Endothelial cell of umbilical vein (primary cell): ENCODE results near the gene LAMTOR5. TPM values are rescaled to one million over a fixed set of nuclear protein-coding genes. Genes with fewer than 3 reads are reported as not detected.

Experiments
- BruUV-seq: library from RNA; stranded (reverse); fragments of 400-500 nt; replicated peaks from 2 replicates; lab custom pipeline; 2021; lab: Mats Ljungman, UMichigan
- CTCF ChIA-PET: fragments of 300-600, 350-600 bp; sonication (Branson Sonifier 250); formaldehyde crosslinking; loops from one replicate; lab custom pipeline; 2021; ENCODE audit warnings: antibody characterized with exemption, inconsistent platforms; lab: Charles Lee
- POLR2A ChIA-PET: fragments of 300-600, 350-600 bp; sonication (Branson Sonifier 250); formaldehyde crosslinking; loops from one replicate; lab custom pipeline; 2021; ENCODE audit warnings: antibody characterized with exemption, inconsistent platforms; lab: Charles Lee
- DNase-seq: peaks from one replicate; pipeline ENCODE4 v3.0.0-alpha.2; 2011; ENCODE audit warnings: low read depth, low spot score
- FAIRE-seq: peaks from 2 replicates; lab custom pipeline; 2011; peaks lifted over from hg19 to GRCh38; lab: Jason Lieb, UNC
- H2AFZ ChIP-seq: 2 replicates; pipeline ENCODE4 v1.6.0; 2012; ENCODE audit warnings: low read depth, low read length, control low read depth, inconsistent platforms
- H3K27ac ChIP-seq: 2 replicates; pipeline ENCODE4 v1.5.1; 2011; ENCODE audit warnings: low read depth, mild to moderate bottlenecking, control low read depth, low read length, moderate library complexity; ENCODE audit not compliant: insufficient read depth
- H3K27me3 ChIP-seq, 2 experiments: 2 replicates each; pipeline versions ENCODE4 v1.6.0 to v1.6.1; 2011; ENCODE audit warnings: low read length in 2 of 2, mixed read lengths in 1 of 2; ENCODE audit not compliant: control insufficient read depth in 2 of 2, insufficient read depth in 2 of 2
- H3K36me3 ChIP-seq, 2 experiments: 2 replicates in 1 of 2; 3 replicates in 1 of 2; pipeline ENCODE4 v1.5.1; 2011; ENCODE audit warnings: low read length in 2 of 2, mild to moderate bottlenecking in 1 of 2, moderate library complexity in 1 of 2; ENCODE audit not compliant: control insufficient read depth in 2 of 2, insufficient read depth in 2 of 2; ENCODE audit errors: extremely low read depth in 1 of 2
- H3K4me1 ChIP-seq: 3 replicates; pipeline ENCODE4 v1.5.1; 2011; ENCODE audit warnings: mild to moderate bottlenecking, low read length; ENCODE audit not compliant: control insufficient read depth, insufficient read depth; ENCODE audit errors: extremely low read depth
- H3K4me2 ChIP-seq: 2 replicates; pipeline ENCODE4 v1.6.1; 2011; ENCODE audit warnings: low read length, control low read depth, mixed read lengths; ENCODE audit not compliant: insufficient read depth
- H3K4me3 ChIP-seq, 3 experiments: fragments of 200-600 bp in 1 of 3; sonication (generic), shearing (Covaris generic) in 1 of 3; replicated peaks in 1 of 3; 2 replicates each; pipeline ENCODE4 v1.5.1; 2011 to 2016; ENCODE audit warnings: control low read depth in 3 of 3, low read length in 3 of 3, mild to moderate bottlenecking in 2 of 3, inconsistent platforms in 1 of 3, low read depth in 1 of 3, moderate library complexity in 1 of 3; ENCODE audit not compliant: insufficient read depth in 1 of 3
- H3K79me2 ChIP-seq: 2 replicates; pipeline ENCODE4 v1.6.0; 2012; ENCODE audit warnings: low read length, inconsistent platforms; ENCODE audit not compliant: control insufficient read depth, insufficient read depth
- H3K9ac ChIP-seq: replicated peaks from 2 replicates; pipeline ENCODE3; 2011; ENCODE audit warnings: low read length, control low read depth; ENCODE audit not compliant: insufficient read depth; ENCODE audit errors: extremely low read depth
- H3K9me1 ChIP-seq: replicated peaks from 3 replicates; pipeline ENCODE4 v1.6.0; 2011; ENCODE audit warnings: mild to moderate bottlenecking, low read length; ENCODE audit not compliant: control insufficient read depth, insufficient read depth; ENCODE audit errors: extremely low read depth
- H3K9me3 ChIP-seq: replicated peaks from 2 replicates; pipeline ENCODE4 v1.5.1; 2012; ENCODE audit warnings: low read length, inconsistent platforms; ENCODE audit not compliant: control insufficient read depth, insufficient read depth
- H4K20me1 ChIP-seq: replicated peaks from 2 replicates; pipeline ENCODE3; 2011; ENCODE audit warnings: mild to moderate bottlenecking, low read length; ENCODE audit not compliant: control insufficient read depth, insufficient read depth; ENCODE audit errors: extremely low read depth
- EZH2 ChIP-seq: IDR thresholded peaks from 2 replicates; pipeline ENCODE4 v1.6.1; 2012; ENCODE audit warnings: borderline replicate concordance, low read depth, mild to moderate bottlenecking, moderate library complexity, low read length, inconsistent platforms; ENCODE audit not compliant: severe bottlenecking
- FOS ChIP-seq: IDR thresholded peaks from 2 replicates; pipeline ENCODE4 v1.6.1; 2011; ENCODE audit warnings: mild to moderate bottlenecking, low read length, moderate library complexity, borderline replicate concordance; ENCODE audit not compliant: insufficient read depth
- GATA2 ChIP-seq: IDR thresholded peaks from 2 replicates; pipeline ENCODE4 v1.7.0; 2011; ENCODE audit warnings: low read depth, mild to moderate bottlenecking, moderate library complexity, mixed read lengths, low read length; ENCODE audit not compliant: insufficient read length, insufficient read depth
- MYC ChIP-seq: IDR thresholded peaks from one replicate; pipeline ENCODE4 v1.6.1; 2011; ENCODE audit warnings: mild to moderate bottlenecking, low read depth, low read length
- POLR2A ChIP-seq: IDR thresholded peaks from 2 replicates; pipeline ENCODE4 v1.6.1; 2012; ENCODE audit warnings: low read depth, mild to moderate bottlenecking, control low read depth, low read length
- POLR2AphosphoS5 ChIP-seq: IDR thresholded peaks from 2 replicates; pipeline ENCODE4 v1.6.1; 2012; ENCODE audit warnings: low read depth, mild to moderate bottlenecking, control low read depth, low read length, moderate library complexity; ENCODE audit not compliant: insufficient read depth
- dilution Hi-C: fragments of 300-500 bp; cut with MboI; formaldehyde crosslinking; loops from one replicate; pipeline ENCODE4 v1.15.0; 2019; ENCODE audit warnings: low sequenced_read_pairs; ENCODE audit not compliant: extremely low pct_ligation_motif_present
- intact Hi-C: fragments of 100-400 bp; cut with micrococcal nuclease; formaldehyde crosslinking; loops from one replicate; pipeline ENCODE4 v1.10.0; 2022
- polyA plus RNA-seq, 4 experiments: library from polyadenylated mRNA; depleted of rRNA in 3 of 4; stranded (reverse) in 3 of 4; unstranded in 1 of 4; fragments of >200 nt; gene quantifications; 2 replicates each; pipeline versions ENCODE4 v1.2.1 to v1.2.3, GENCODE V29; 2011 to 2012; ENCODE audit warnings: missing spikeins in 1 of 4
- total RNA-seq: library from RNA; stranded (reverse); gene quantifications from 2 replicates; pipeline ENCODE4 v1.2.3, GENCODE V29; 2021
- TF ChIP-seq, protein P1 (sequence below), 2 donors: IDR thresholded peaks; 1 replicate in 1 of 2; 2 replicates in 1 of 2; pipeline ENCODE4 v1.5.1; 2011; ENCODE audit warnings: low read length in 2 of 2, mild to moderate bottlenecking in 2 of 2, moderate library complexity in 2 of 2, control low read depth in 1 of 2, inconsistent platforms in 1 of 2, low read depth in 1 of 2; ENCODE audit not compliant: insufficient read depth in 1 of 2; ENCODE audit errors: extremely low read depth in 1 of 2

The LAMTOR5 gene
- total and polyA plus RNA-seq, 2 donors (not counting 3 experiments of a cell fraction or from before 2014, with no cell fraction given): 150 to 503 TPM

GRCh38 chr1:110380672-110381283 is 26.7 kb downstream of the LAMTOR5 start:
- Histone ChIP-seq H3K27me3 (no peaks in the 10 kb centered on the region), H3K9me1 (no peaks in the 10 kb centered on the region), H3K9ac (no peak overlapping the region), H3K4me2 (no peak overlapping the region), H2AFZ (no peak overlapping the region), H4K20me1 (no peaks in the 10 kb centered on the region), H3K27ac (no peak overlapping the region), H3K9me3 (no peaks in the 10 kb centered on the region), H3K4me1 (peaks cover 7% of the 10 kb centered on the region), H3K79me2 (no peaks in the 10 kb centered on the region), H3K4me3 (no peak overlapping the region), H3K36me3 (peaks cover 2% of the 10 kb centered on the region in 2 experiments)
- dilution Hi-C loops: no loop called here
- CTCF ChIA-PET: interaction anchor here (0.8 kb wide), 1 partner anchor 115 kb away, joined by 3 read pairs; no protein-coding TSS in a partner anchor
- TF ChIP-seq FOS: no peak
- no peak for TF ChIP-seq POLR2A
- no peak for TF ChIP-seq GATA2
- TF ChIP-seq, protein P1, sequence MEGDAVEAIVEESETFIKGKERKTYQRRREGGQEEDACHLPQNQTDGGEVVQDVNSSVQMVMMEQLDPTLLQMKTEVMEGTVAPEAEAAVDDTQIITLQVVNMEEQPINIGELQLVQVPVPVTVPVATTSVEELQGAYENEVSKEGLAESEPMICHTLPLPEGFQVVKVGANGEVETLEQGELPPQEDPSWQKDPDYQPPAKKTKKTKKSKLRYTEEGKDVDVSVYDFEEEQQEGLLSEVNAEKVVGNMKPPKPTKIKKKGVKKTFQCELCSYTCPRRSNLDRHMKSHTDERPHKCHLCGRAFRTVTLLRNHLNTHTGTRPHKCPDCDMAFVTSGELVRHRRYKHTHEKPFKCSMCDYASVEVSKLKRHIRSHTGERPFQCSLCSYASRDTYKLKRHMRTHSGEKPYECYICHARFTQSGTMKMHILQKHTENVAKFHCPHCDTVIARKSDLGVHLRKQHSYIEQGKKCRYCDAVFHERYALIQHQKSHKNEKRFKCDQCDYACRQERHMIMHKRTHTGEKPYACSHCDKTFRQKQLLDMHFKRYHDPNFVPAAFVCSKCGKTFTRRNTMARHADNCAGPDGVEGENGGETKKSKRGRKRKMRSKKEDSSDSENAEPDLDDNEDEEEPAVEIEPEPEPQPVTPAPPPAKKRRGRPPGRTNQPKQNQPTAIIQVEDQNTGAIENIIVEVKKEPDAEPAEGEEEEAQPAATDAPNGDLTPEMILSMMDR (IDR thresholded peaks at IDR 0.05; ENCODE audit: extremely low read depth in 1 of 2, insufficient read depth in 1 of 2, low read depth in 1 of 2, low read length in 2 of 2): no peak
- TF ChIP-seq MYC: no peak
- TF ChIP-seq POLR2AphosphoS5: no peak
- no peak for TF ChIP-seq EZH2
- POLR2A ChIA-PET: no interaction called here
- intact Hi-C loops: no loop called here
- FAIRE-seq (no peak), DNase-seq (no peak)
- BruUV-seq: no TSS peak
